AG10803 (cell line): ENCODE results near the gene ETV3L.

Source experiments
- DNase-seq: peaks from one replicate; pipeline ENCODE4 v3.0.0; 2010; ENCODE audit warnings: low read depth
- H3K4me3 ChIP-seq: 2 replicates; pipeline ENCODE4 v1.5.1; 2011; ENCODE audit warnings: mild to moderate bottlenecking, low read length, control low read depth
- TF ChIP-seq, protein P1 (sequence below): conservative IDR thresholded peaks from 2 replicates; pipeline ENCODE4 v1.5.1; 2011; ENCODE audit warnings: mild to moderate bottlenecking, low read length, control low read depth, inconsistent platforms

Gene ETV3L

DNA sequence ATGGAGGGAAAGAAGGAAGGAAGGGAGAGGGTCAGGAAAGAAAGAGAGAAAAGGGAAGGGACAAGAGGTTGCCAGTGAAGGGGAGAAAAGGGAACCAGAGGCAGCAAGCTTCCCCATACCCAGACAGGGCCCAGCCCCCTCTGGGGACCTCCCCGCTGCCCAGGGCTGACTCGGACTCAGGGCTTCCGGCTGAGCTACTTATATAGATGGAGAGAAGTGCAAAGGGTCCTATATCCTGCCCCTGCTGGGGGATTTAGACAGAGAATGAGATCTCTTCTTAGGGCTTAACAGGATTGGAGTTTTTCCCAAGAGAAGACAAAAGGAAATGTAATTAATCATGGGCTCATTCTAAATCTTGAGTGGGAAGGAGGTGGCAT is at the start of gene ETV3L:
TSS of gene ETV3L (minus strand) at position 176 of the 377 bp plus-strand sequence. CDS start 285 bp downstream, outside the sequence.
- TF ChIP-seq, protein P1, sequence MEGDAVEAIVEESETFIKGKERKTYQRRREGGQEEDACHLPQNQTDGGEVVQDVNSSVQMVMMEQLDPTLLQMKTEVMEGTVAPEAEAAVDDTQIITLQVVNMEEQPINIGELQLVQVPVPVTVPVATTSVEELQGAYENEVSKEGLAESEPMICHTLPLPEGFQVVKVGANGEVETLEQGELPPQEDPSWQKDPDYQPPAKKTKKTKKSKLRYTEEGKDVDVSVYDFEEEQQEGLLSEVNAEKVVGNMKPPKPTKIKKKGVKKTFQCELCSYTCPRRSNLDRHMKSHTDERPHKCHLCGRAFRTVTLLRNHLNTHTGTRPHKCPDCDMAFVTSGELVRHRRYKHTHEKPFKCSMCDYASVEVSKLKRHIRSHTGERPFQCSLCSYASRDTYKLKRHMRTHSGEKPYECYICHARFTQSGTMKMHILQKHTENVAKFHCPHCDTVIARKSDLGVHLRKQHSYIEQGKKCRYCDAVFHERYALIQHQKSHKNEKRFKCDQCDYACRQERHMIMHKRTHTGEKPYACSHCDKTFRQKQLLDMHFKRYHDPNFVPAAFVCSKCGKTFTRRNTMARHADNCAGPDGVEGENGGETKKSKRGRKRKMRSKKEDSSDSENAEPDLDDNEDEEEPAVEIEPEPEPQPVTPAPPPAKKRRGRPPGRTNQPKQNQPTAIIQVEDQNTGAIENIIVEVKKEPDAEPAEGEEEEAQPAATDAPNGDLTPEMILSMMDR = no peak
- no peak within 1 kb of the TSS for H3K4me3 ChIP-seq
- no peak for DNase-seq

DNA sequence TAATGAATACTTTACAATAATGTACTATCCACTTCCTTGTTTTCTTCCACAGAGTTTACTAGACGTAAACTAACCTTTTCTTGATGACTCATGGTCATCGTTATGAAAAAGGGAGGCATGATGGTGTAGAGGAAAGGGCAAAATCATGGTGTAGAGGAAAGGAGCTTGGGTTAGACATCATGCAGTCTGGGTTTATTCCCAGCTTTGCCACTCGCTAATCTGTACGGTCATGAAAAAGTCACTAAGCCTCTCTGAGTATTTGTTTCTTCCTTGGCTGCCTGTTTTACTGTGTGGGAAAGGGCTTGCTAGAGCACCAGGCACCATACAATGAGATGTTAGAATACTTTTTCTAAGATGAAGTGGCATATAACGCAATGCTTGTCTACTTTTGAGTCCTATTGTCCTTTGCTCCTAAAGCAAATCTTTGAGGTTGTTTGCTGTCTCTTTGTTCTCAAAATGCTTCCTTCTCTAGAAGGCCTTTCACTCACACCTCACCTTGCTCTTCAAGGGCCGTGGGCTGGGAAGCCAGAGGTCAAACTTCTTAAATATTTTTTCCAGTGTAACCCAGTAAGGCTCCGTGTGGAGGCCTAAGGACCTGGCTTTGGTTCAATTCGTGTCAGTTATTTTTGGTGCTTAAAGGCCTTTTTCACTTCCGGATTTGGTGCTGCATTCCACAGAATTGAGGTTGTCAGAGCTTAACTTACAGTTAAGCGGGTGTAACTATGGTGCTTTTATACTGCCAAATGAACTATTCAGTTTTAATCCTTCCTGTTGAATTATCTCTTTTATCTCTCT is 48.5 kb upstream of the ETV3L start:
- no peak overlapping the region for H3K4me3 ChIP-seq
- peak; percentile 36 for DNase-seq
- TF ChIP-seq, protein P1 = no peak

DNA sequence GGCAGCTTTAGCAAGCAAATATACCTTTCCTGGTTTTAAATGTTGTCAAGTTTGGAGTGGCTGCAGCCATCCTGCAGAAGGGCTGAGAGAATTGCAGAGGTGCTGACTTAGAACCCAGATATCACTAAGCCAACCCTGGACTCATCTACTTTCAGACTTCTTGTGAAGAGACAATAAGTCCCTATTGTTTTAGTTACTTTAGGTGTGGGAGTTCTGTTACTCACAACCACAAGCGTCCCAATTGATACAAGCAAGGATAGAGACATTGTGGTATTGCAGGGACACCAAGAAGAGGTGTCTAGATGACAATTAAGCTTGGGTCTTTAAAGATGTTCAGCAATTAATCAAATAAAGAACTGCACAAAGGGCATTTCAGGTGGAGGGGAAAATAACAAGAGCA is 47.4 kb upstream of the ETV3L start:
- TF ChIP-seq, protein P1 = no peak
- no peak overlapping the region for H3K4me3 ChIP-seq
- DNase-seq = no peak

DNA sequence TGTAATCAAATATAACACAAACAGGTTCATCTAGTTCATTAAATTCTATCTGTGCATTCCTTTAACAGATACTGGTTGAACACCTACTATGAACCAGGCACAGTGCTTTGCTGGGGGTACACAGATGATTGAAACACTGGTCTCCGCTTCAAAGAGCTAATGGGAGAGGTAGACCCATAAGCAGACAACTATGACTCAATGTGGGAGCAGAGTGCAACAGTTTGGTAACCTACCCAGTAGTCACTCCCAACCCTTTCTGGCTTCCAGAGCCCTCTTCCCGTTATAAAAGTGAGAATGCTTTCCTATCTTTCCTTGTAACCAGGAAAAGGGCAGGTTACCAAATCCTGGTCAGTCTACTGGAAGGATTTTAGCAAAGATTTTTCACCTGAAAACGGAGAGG is 46.6 kb upstream of the ETV3L start:
- TF ChIP-seq, protein P1 = no peak
- no peak overlapping the region for H3K4me3 ChIP-seq
- DNase-seq = no peak

DNA sequence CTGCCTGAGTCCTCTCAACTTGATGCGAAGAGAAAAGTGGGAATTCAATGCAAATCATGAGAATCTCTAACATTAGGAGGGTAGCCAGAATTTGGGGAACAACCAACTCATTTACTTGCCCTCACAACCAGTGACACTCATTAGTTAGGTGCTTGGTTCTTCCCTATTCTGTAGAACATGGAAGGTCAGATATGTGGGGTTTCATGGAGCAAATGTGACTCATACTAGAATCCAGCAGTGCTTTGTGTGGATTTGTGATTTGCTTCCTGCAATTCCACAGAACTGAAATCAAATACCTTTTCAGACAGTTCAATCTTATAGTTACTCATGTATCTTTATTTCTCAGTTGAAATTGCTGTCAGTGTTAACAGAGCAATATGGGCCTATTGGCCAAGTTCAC is 45.5 kb upstream of the ETV3L start:
- no peak for DNase-seq
- H3K4me3 ChIP-seq = no peak overlapping the region
- TF ChIP-seq, protein P1 = no peak

DNA sequence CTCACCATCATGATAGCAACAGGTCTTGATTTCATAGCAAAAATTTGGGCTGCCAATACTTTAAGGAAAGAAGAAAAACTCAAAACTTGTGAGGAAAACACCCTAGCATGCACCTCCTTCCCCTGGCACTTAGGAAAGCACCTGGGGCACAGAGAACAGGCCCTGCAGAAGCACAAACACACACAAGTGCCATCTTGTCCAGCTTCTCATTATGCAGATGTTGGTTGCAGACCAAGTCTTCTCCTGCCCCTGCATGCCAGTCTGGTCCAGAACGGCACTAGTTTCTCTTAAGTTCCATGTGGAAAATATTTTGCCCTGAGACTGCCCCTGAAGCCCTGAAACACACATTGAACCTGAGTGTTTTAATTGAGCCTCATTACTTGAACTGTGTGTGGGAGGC is 44.9 kb upstream of the ETV3L start:
- no peak for DNase-seq

More for the DNA sequence above, 44.9 kb upstream of the ETV3L start:
- TF ChIP-seq, protein P1 = no peak
- H3K4me3 ChIP-seq = no peak overlapping the region
